HepG2 (cell line): ENCODE results near the gene CHKA.
A peak's percentile ranks its signal among the peaks of the same experiment; 100 is the strongest.

Experiments used
- HIVEP1 ChIP-seq: sonication (generic); formaldehyde crosslinking; IDR thresholded peaks from 2 replicates; pipeline ENCODE4 v1.4.0; 2020; ENCODE audit warnings: mild to moderate bottlenecking, missing genetic modification reagents
- ZNF713 ChIP-seq: sonication (generic); formaldehyde crosslinking; IDR thresholded peaks from 2 replicates; pipeline ENCODE4 v1.4.0; 2020; ENCODE audit warnings: mild to moderate bottlenecking, missing genetic modification reagents

DNA sequence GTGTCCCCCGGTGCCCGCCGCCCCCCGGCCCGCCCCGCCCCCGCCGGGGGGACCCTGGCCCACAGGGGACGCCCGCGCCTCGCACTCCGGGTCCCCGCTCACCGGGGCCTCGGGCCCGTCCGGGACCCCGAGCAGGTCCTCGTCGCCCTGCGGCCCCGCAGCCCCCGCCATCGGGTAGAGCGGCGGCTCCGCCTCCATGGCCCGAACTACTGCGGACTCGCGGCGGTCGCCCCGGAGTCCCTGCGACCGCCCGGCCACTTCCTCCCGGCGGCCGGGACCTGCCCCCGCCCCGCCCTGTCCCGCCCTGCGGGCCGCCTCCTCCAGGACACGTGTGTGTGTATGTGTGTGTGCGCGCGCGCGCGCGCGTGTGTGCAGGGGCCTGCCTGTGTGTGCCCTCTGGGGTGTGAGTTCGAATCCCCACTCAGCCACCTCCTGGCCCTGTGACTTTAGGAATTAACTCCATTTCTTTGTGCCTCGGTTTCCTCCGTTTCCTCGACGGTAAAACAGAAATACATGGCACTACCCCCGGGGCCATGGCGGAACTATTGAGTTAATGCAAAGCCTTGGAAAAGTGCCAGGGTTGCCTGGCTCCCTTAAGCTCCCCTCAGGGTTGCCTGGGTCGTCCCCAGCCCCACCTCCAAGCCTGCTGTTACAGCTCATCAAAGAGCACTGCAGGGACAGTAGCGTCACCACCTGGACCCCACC is 117.2 kb downstream of the CHKA start, which contains the start of gene UNC93B1:
- no peak for TF ChIP-seq ZNF713 (CRISPR knock-in tag)
- 0 out of 2 replicates have a peak, but pooled peaks have one; percentile 19 for TF ChIP-seq HIVEP1 (CRISPR knock-in tag)
